Measurements from ENCODE around the gene DYNLT1. TPM values are rescaled to one million over a fixed set of nuclear protein-coding genes. Genes with fewer than 3 reads are reported as not detected.

The DYNLT1 gene
- total and polyA plus RNA-seq, 7 experiments from 2014 or later = 66.4 to 122 (median 81.6) TPM

GRCh38 chr6:158625881-158626305 is 18.6 kb downstream of the DYNLT1 start:
- H3K4me3 Mint-ChIP-seq = no peak overlapping the region
- CTCF ChIA-PET = no interaction called here
- DNase-seq (no peak), ATAC-seq (no peak)
- H3K36me3 ChIP-seq (ENCODE audit: control insufficient read depth in 2 of 3, insufficient read depth in 3 of 3, low read length in 3 of 3) = peaks cover 4 to 79% (median 21%) of the 10 kb centered on the region in 3 experiments
- H3K9me3 ChIP-seq (ENCODE audit: control insufficient read depth in 2 of 3, low read length in 3 of 3) = no peaks in the 10 kb centered on the region
- no peak overlapping the region for H3K4me3 ChIP-seq (ENCODE audit: low read length)
- H3K27me3 ChIP-seq (ENCODE audit: control insufficient read depth in 2 of 2, insufficient read depth in 2 of 2, low read length in 2 of 2) = no peaks in the 10 kb centered on the region
- H3K27me3 Mint-ChIP-seq = no peaks in the 10 kb centered on the region
- peaks cover 10 to 29% (median 13%) of the 10 kb centered on the region in 7 donors for H3K4me1 Mint-ChIP-seq
- intact Hi-C loops (cut with micrococcal nuclease) = loop anchor here in 1 of 2 donors (5.0 kb wide), 1 partner anchor 36 kb away; no protein-coding TSS in a partner anchor
- H3K27ac Mint-ChIP-seq = peak overlapping the region in 8 of 9 donors; percentile 7 to 86 (median 40)
- H3K9me3 Mint-ChIP-seq = no peaks in the 10 kb centered on the region
- H3K36me3 Mint-ChIP-seq = peaks cover 7 to 30% (median 8%) of the 10 kb centered on the region in 5 donors
- POLR2A ChIA-PET = interaction anchor here (1.4 kb wide), 1 partner anchor 8 kb away, joined by 3 read pairs; no protein-coding TSS in a partner anchor
- no peaks in the 10 kb centered on the region for H3K4me1 ChIP-seq (ENCODE audit: control insufficient read depth in 2 of 2, insufficient read depth in 2 of 2, low read length in 2 of 2)
- no peak overlapping the region for H3K27ac ChIP-seq (ENCODE audit: low read depth, low read length)

- H3K4me3 Mint-ChIP-seq = no peak overlapping the region
- Histone ChIP-seq H3K36me3 (ENCODE audit: control insufficient read depth in 2 of 3, insufficient read depth in 3 of 3, low read length in 3 of 3) (peaks cover 4 to 84% (median 21%) of the 10 kb centered on the region in 3 experiments), H3K4me1 (ENCODE audit: control insufficient read depth in 2 of 2, insufficient read depth in 2 of 2, low read length in 2 of 2) (no peaks in the 10 kb centered on the region), H3K9me3 (ENCODE audit: control insufficient read depth in 2 of 3, low read length in 3 of 3) (no peaks in the 10 kb centered on the region), H3K27ac (ENCODE audit: low read depth, low read length) (no peak overlapping the region), H3K27me3 (ENCODE audit: control insufficient read depth in 2 of 2, insufficient read depth in 2 of 2, low read length in 2 of 2) (no peaks in the 10 kb centered on the region), H3K4me3 (ENCODE audit: low read length) (no peak overlapping the region)
- no peaks in the 10 kb centered on the region for H3K27me3 Mint-ChIP-seq
- H3K9me3 Mint-ChIP-seq = peaks cover 0 to 1% (median 0%) of the 10 kb centered on the region in 11 donors
- ChIA-PET POLR2A (interaction anchor here (0.8 to 1.4 kb wide), 2 partner anchors 9 to 35 kb away, joined by 3 read pairs; no protein-coding TSS in a partner anchor), CTCF (interaction anchor here (0.6 kb wide), 1 partner anchor 57 kb away, joined by 3 read pairs; no protein-coding TSS in a partner anchor)
- peak overlapping the region in 6 of 9 donors; percentile 21 to 76 (median 58) for H3K27ac Mint-ChIP-seq
- intact Hi-C loops (cut with micrococcal nuclease) = loop anchor here in 1 of 2 donors (5.0 kb wide), 1 partner anchor 37 kb away; no protein-coding TSS in a partner anchor
- no peak for ATAC-seq
- DNase-seq = no peak
- H3K36me3 Mint-ChIP-seq = peaks cover 8 to 35% (median 11%) of the 10 kb centered on the region in 5 donors
- H3K4me1 Mint-ChIP-seq = peaks cover 8 to 26% (median 11%) of the 10 kb centered on the region in 7 donors
These were observed 19.6 kb downstream of the DYNLT1 start for GRCh38 chr6:158624684-158625682.

GRCh38 chr6:158622545-158623190 is 21.9 kb downstream of the DYNLT1 start:
- CTCF ChIA-PET = interaction anchor here (0.7 to 1.6 kb wide), 2 partner anchors 64 to 450 kb away, joined by 3 read pairs; no protein-coding TSS in a partner anchor
- Histone ChIP-seq H3K27ac (ENCODE audit: low read depth, low read length) (no peak overlapping the region), H3K4me3 (ENCODE audit: low read length) (no peak overlapping the region), H3K9me3 (ENCODE audit: control insufficient read depth in 2 of 3, low read length in 3 of 3) (no peaks in the 10 kb centered on the region), H3K27me3 (ENCODE audit: control insufficient read depth in 2 of 2, insufficient read depth in 2 of 2, low read length in 2 of 2) (no peaks in the 10 kb centered on the region), H3K36me3 (ENCODE audit: control insufficient read depth in 2 of 3, insufficient read depth in 3 of 3, low read length in 3 of 3) (peaks cover 4 to 69% (median 21%) of the 10 kb centered on the region in 3 experiments), H3K4me1 (ENCODE audit: control insufficient read depth in 2 of 2, insufficient read depth in 2 of 2, low read length in 2 of 2) (no peaks in the 10 kb centered on the region)
- H3K27me3 Mint-ChIP-seq = no peaks in the 10 kb centered on the region
- H3K9me3 Mint-ChIP-seq = peaks cover 0 to 1% (median 0%) of the 10 kb centered on the region in 11 donors
- H3K27ac Mint-ChIP-seq = peak overlapping the region in 4 of 9 donors; percentile 1 to 63 (median 51)
- POLR2A ChIA-PET = no interaction called here
- H3K36me3 Mint-ChIP-seq = peaks cover 10 to 45% (median 18%) of the 10 kb centered on the region in 5 donors
- no peak overlapping the region for H3K4me3 Mint-ChIP-seq
- intact Hi-C loops (cut with micrococcal nuclease) = no loop called here
- peaks cover 0 to 20% (median 15%) of the 10 kb centered on the region in 7 donors for H3K4me1 Mint-ChIP-seq
- no peak for DNase-seq
- ATAC-seq = no peak

GRCh38 chr6:158621694-158622544 is 22.6 kb downstream of the DYNLT1 start:
- Histone ChIP-seq H3K27me3 (ENCODE audit: control insufficient read depth in 2 of 2, insufficient read depth in 2 of 2, low read length in 2 of 2) (no peaks in the 10 kb centered on the region), H3K36me3 (ENCODE audit: control insufficient read depth in 2 of 3, insufficient read depth in 3 of 3, low read length in 3 of 3) (peaks cover 4 to 61% (median 13%) of the 10 kb centered on the region in 3 experiments), H3K27ac (ENCODE audit: low read depth, low read length) (no peak overlapping the region), H3K9me3 (ENCODE audit: control insufficient read depth in 2 of 3, low read length in 3 of 3) (no peaks in the 10 kb centered on the region), H3K4me3 (ENCODE audit: low read length) (no peak overlapping the region), H3K4me1 (ENCODE audit: control insufficient read depth in 2 of 2, insufficient read depth in 2 of 2, low read length in 2 of 2) (no peaks in the 10 kb centered on the region)
- POLR2A ChIA-PET = no interaction called here
- DNase-seq (no peak), ATAC-seq (no peak)
- CTCF ChIA-PET = interaction anchor here (0.6 to 1.6 kb wide), 3 partner anchors 65 to 450 kb away, joined by 3 to 4 read pairs (median 3); no protein-coding TSS in a partner anchor
- intact Hi-C loops (cut with micrococcal nuclease) = no loop called here
- peak overlapping the region in 4 of 9 donors; percentile 25 to 39 (median 32) for H3K27ac Mint-ChIP-seq
- H3K27me3 Mint-ChIP-seq = no peaks in the 10 kb centered on the region
- H3K4me1 Mint-ChIP-seq = peaks cover 0 to 22% (median 13%) of the 10 kb centered on the region in 7 donors
- H3K9me3 Mint-ChIP-seq = peaks cover 0 to 1% (median 0%) of the 10 kb centered on the region in 11 donors
- H3K36me3 Mint-ChIP-seq = peaks cover 9 to 45% (median 23%) of the 10 kb centered on the region in 5 donors
- H3K4me3 Mint-ChIP-seq = no peak overlapping the region

- intact Hi-C loops (cut with micrococcal nuclease) = no loop called here
- H3K27me3 Mint-ChIP-seq = no peaks in the 10 kb centered on the region
- H3K9me3 Mint-ChIP-seq = peaks cover 0 to 1% (median 0%) of the 10 kb centered on the region in 11 donors
- Histone ChIP-seq H3K27me3 (ENCODE audit: control insufficient read depth in 2 of 2, insufficient read depth in 2 of 2, low read length in 2 of 2) (no peaks in the 10 kb centered on the region), H3K27ac (ENCODE audit: low read depth, low read length) (no peak overlapping the region), H3K4me3 (ENCODE audit: low read length) (no peak overlapping the region), H3K9me3 (ENCODE audit: control insufficient read depth in 2 of 3, low read length in 3 of 3) (no peaks in the 10 kb centered on the region), H3K36me3 (ENCODE audit: control insufficient read depth in 2 of 3, insufficient read depth in 3 of 3, low read length in 3 of 3) (peaks cover 4 to 53% (median 12%) of the 10 kb centered on the region in 3 experiments), H3K4me1 (ENCODE audit: control insufficient read depth in 2 of 2, insufficient read depth in 2 of 2, low read length in 2 of 2) (no peaks in the 10 kb centered on the region)
- peak overlapping the region in 4 of 9 donors; percentile 42 to 85 (median 49) for H3K27ac Mint-ChIP-seq
- no peak overlapping the region for H3K4me3 Mint-ChIP-seq
- ChIA-PET CTCF (interaction anchor here (0.6 kb wide), 1 partner anchor 83 kb away, joined by 4 read pairs; no protein-coding TSS in a partner anchor), POLR2A (no interaction called here)
- H3K36me3 Mint-ChIP-seq = peaks cover 9 to 51% (median 30%) of the 10 kb centered on the region in 5 donors
- H3K4me1 Mint-ChIP-seq = peaks cover 0 to 21% (median 10%) of the 10 kb centered on the region in 7 donors
- ATAC-seq = no peak
- DNase-seq = no peak
These were observed 23.4 kb downstream of the DYNLT1 start for GRCh38 chr6:158620963-158621693.

All from naive thymus-derived CD4-positive, alpha-beta T cell (primary cell).